ENCODE measurements around the gene CHCHD10.

The CHCHD10 gene

DNA sequence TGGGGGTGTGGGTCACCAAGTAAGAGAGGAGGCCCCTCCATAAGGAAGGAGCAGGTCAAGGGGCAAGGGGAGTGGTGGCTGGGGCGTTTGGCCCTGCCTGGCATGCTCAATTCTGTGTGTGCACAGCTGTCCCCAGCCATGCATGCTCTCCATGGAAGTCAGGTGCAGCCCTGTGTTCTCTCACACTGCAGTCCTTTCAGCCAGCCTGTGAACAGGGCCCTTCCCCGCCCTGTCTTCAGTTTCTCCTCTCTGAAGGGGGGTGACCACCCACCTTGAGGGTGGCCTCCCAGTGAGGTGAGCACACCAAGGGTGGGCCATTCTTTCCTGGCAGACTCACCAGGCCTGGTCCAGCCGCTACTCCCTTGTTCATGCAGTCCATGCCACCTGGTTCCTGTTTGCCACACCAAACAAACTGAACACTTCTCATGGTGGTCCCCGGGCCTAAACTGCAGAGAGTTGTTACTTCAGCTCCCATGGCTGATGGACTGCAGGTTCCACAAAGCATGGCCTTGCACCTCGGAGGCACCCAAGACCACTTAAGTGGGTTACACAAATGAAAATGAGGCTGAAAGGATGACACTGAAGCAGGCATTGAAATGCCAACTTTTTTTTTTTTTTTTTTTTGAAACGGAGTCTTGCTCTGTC is 1.7 kb upstream of the CHCHD10 start:
- TF ChIP-seq, protein P1, sequence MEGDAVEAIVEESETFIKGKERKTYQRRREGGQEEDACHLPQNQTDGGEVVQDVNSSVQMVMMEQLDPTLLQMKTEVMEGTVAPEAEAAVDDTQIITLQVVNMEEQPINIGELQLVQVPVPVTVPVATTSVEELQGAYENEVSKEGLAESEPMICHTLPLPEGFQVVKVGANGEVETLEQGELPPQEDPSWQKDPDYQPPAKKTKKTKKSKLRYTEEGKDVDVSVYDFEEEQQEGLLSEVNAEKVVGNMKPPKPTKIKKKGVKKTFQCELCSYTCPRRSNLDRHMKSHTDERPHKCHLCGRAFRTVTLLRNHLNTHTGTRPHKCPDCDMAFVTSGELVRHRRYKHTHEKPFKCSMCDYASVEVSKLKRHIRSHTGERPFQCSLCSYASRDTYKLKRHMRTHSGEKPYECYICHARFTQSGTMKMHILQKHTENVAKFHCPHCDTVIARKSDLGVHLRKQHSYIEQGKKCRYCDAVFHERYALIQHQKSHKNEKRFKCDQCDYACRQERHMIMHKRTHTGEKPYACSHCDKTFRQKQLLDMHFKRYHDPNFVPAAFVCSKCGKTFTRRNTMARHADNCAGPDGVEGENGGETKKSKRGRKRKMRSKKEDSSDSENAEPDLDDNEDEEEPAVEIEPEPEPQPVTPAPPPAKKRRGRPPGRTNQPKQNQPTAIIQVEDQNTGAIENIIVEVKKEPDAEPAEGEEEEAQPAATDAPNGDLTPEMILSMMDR (conservative IDR thresholded peaks at IDR 0.05) = no peak
- no peak overlapping the region for H3K27ac ChIP-seq

DNA sequence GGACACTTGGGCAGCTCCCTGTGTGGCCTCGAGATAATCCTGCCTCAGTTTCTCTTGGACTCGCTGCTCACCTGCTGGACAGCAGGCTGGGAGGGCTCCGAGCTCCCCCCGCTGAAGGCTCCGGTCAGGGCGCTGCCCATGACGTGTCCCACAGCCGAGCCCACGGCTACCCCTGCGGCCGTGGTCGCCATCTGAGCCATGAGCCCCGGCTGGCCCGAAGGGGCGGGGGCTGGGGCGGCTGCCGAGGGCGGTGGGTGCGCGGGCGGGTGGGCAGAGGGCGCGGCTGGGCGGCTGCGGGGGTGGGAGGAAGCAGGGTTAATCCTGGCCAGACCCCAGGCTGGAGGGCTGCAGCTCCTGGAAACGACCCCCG is 484 bp downstream of the CHCHD10 start:
- H3K27ac ChIP-seq = peak overlapping the region; percentile 77
- TF ChIP-seq, protein P1 (conservative IDR thresholded peaks at IDR 0.05) = no peak

DNA sequence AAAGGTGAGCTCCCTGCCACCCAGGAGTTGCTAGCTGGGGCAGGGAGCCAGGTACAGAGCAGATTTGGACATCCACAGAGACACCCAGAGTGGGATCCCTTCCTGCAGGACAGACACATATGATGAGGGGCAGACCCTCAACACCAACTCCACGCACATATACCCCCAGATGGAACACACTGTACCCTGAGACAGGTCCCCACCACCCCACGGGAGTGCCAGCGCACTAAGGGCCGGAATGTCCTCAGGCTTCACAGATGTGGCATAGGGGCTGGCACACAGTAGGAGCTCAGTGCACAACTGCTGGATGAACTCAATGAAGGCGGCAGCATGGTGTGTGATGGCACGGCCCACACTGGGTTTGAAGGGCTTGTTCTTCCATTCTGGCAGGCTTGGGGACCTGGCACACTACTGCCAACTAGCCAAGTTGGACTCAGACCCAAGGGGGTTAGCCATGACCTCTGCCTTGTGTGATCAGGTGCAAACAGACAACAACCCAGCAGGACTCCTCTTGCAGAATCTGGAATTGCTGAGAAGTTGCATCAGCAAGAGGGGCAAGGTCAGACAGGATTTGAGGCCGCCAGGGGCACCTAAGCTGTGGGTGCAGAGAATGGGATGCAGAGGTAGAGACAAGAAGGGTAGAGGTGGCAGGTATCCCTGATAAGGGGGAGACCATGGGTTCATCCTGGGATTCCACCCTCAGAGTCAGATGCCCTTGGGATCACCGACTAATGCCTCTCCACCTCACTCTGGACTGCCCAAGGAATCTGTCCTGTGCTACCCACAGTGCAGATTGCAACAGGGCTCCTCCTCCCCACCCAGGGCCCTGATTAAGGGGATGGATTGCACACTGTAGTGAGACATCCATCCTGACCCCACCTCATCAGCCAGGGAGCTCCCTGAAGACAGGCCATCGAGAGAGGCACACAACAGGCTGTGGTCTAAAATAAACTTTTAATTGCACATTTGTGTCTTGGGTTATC is 2.6 kb downstream of the CHCHD10 start:
- H3K27ac ChIP-seq = no peak overlapping the region
- TF ChIP-seq, protein P1 (conservative IDR thresholded peaks at IDR 0.05) = no peak

GRCh38 chr22:23763954-23764353 is 3.8 kb downstream of the CHCHD10 start:
- TF ChIP-seq, protein P1 (conservative IDR thresholded peaks at IDR 0.05) = no peak
- H3K27ac ChIP-seq = no peak overlapping the region

DNA sequence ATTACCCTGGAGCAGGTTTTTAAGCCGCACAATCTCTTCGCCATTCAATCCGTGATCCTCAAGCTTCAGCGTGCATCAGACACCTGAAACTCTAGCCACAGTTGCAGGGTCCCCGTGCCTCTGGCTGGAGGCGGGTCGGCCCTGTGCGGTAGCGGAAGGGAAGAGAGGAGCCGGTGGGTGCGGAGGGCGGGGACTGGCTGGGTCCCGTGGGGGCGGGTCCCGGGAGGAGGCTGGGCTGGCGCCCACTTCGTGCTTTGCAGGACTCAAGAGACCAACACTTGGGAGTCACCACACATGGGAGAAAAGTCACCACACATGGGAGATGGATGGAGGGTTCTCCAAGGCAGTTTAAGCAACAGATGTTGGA is 4.2 kb downstream of the CHCHD10 start:
- H3K27ac ChIP-seq = no peak overlapping the region

GRCh38 chr22:23762842-23763578 is 4.8 kb downstream of the CHCHD10 start, which contains the start of gene C22orf15:
C22orf15 (plus strand) TSS chr22:23762990; CDS start chr22:23763307, 317 bp downstream.
- H3K27ac ChIP-seq = no peak within 1 kb of the TSS
- TF ChIP-seq, protein P1 (conservative IDR thresholded peaks at IDR 0.05) = no peak

More for the DNA sequence above, 4.2 kb downstream of the CHCHD10 start:
- TF ChIP-seq, protein P1 (conservative IDR thresholded peaks at IDR 0.05) = no peak

GRCh38 chr22:23760056-23760455 is 7.7 kb downstream of the CHCHD10 start:
- no peak overlapping the region for H3K27ac ChIP-seq
- TF ChIP-seq, protein P1 (conservative IDR thresholded peaks at IDR 0.05) = no peak
